WI38 (cell line): Measurements from ENCODE around the gene COL6A5.

Experiments used
- H3K4me3 ChIP-seq: 2 replicates; pipeline ENCODE4 v1.5.1; 2011; ENCODE audit warnings: low read depth, mild to moderate bottlenecking, control low read depth, low read length
- TF ChIP-seq, protein P1 (sequence below): IDR thresholded peaks from 2 replicates; pipeline ENCODE4 v1.5.1; 2012; ENCODE audit warnings: low read depth, mild to moderate bottlenecking, control low read depth, low read length

COL6A5 gene

DNA sequence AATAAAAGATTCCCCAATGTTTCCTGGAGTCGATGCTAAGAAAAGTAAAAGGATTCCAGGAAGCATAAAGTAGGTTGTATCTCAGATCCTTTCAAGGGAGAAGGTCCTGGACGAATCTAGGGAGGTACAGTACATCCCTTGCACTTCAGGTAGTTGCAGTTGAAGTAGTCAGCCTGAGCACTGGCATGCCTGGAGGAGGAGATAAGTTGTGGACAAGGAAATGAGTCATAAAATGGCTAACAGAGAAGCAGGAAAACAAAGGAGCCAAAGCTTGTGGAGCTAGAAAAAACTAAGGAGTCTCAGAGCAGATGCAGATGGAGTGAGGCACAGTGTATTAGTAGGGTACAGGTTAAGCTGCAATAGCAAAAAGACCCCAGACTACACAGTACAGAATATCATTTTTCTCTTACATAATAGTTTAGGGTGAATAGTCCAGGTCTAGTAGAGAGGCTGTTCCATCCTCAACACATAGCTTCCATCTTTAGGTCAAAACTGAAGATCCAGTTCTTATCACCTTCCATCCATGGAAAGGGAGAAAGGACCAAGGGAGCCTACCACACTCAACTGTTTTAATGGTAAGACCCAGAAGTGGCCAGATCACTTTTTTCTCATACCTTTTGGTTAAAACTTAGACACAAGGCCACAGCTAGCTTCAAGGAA, 41.3 kb downstream of the COL6A5 start:
- TF ChIP-seq, protein P1, sequence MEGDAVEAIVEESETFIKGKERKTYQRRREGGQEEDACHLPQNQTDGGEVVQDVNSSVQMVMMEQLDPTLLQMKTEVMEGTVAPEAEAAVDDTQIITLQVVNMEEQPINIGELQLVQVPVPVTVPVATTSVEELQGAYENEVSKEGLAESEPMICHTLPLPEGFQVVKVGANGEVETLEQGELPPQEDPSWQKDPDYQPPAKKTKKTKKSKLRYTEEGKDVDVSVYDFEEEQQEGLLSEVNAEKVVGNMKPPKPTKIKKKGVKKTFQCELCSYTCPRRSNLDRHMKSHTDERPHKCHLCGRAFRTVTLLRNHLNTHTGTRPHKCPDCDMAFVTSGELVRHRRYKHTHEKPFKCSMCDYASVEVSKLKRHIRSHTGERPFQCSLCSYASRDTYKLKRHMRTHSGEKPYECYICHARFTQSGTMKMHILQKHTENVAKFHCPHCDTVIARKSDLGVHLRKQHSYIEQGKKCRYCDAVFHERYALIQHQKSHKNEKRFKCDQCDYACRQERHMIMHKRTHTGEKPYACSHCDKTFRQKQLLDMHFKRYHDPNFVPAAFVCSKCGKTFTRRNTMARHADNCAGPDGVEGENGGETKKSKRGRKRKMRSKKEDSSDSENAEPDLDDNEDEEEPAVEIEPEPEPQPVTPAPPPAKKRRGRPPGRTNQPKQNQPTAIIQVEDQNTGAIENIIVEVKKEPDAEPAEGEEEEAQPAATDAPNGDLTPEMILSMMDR: no peak
- no peak overlapping the region for H3K4me3 ChIP-seq

GRCh38 chr3:130389743-130390478, 44.4 kb downstream of the COL6A5 start:
- H3K4me3 ChIP-seq: no peak overlapping the region
- TF ChIP-seq, protein P1: no peak

DNA sequence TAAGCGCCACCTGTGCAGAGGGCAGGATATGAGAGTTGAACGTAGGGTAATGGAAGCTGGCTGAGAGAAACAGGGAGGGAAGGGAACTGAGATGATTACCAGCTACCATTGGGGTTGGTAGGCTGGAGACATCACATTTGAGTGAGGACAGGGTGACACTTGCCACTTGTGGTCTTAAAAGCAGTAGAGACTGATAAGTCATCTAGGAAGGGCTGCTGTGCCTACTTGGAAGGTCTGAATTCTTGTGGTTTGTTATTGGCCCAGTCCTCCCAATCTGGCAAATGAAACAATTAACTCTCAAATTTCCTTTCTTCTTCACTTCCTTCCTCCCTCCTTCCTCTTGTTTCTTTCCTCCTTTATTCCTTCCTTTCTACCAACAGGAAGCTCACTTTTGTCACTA, 46.8 kb downstream of the COL6A5 start:
- no peak overlapping the region for H3K4me3 ChIP-seq
- TF ChIP-seq, protein P1: no peak

- no peak overlapping the region for H3K4me3 ChIP-seq
- TF ChIP-seq, protein P1: no peak
Observed at GRCh38 chr3:130393594-130393993, 48.1 kb downstream of the COL6A5 start.

DNA sequence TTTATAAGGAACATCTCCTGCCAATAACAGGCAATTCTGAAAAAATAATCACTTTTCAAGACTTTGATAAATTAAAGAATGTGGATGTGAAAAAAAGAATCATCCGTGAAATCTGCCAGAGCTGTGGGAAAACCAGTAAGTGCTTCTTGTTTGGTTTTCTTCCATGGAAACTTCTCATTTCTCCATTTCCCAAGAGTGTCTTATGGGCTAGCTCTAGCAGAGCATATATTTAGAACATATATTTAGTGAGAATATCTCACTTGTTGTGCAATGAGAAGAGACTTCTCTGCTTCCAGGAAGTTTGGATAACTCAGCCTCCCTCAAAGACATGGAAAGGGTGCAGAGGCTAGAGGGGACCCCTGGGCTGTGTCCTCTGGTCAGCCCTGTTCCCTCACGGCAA, 49.9 kb downstream of the COL6A5 start:
- H3K4me3 ChIP-seq: no peak overlapping the region
- TF ChIP-seq, protein P1: no peak

DNA sequence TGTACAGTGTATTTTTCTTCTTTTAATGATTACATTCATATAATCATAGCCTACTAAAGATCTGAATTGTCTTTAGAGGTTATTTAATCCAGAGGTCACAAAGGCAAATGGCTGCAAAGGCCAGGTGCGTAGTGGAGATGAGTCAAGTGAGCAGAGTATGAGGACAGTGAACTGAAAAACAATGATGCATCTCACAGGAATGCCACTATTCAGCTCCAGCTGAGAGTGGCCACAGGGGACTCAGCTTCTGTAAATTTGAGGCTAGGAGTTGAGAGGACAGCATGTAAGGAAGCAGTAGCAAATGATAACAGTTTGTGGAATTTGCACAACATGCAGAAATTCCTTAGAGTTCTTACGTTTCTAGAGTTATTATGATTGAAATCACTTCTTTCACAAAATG, 50.4 kb downstream of the COL6A5 start:
- H3K4me3 ChIP-seq: no peak overlapping the region
- TF ChIP-seq, protein P1: no peak

DNA sequence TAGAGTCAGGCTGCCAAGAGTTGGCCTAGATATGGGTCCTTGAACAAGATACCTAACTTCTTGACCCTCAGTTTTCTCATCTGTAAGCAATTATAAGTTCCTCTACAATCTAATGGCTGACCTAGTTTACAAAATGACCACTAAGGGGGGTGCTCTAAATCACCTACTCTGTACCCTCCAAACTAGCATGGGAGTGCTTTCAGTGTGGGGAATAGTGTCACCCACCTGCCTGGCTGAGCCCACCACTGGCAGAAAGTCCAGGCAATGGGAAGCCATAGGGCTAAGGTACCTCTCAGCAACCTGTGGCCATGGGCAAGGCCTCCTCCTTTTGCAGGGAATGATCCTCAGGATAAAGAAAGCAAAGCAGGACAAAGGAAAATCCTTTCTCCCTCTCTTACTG, 58.9 kb downstream of the COL6A5 start:
- TF ChIP-seq, protein P1: no peak

More for the DNA sequence above, 58.9 kb downstream of the COL6A5 start:
- no peak overlapping the region for H3K4me3 ChIP-seq
